Gastroesophageal sphincter (tissue), 4 donors: ENCODE measurements around the gene KRCC1. TPM values are rescaled to one million over a fixed set of nuclear protein-coding genes. Genes with fewer than 3 reads are reported as not detected.
A peak's percentile ranks its signal among the peaks of the same experiment; 100 is the strongest.

Experiments used
- ATAC-seq: fragments of 150-250 bp; one replicate; pipeline ENCODE4 v1.9.1; 2016; ENCODE audit warnings: mild to moderate bottlenecking, moderate library complexity
- H3K27ac ChIP-seq, 4 donors: fragments of 200-600 bp; sonication (generic) in 3 of 4; 1 replicate in 3 of 4; 2 replicates in 1 of 4; pipeline ENCODE4 v1.5.1; 2016 to 2019
- H3K27me3 ChIP-seq: fragments of 200-600 bp; sonication (generic); one replicate; pipeline ENCODE4 v1.5.1; 2019
- H3K36me3 ChIP-seq, 2 donors: fragments of 200-600 bp; sonication (generic); one replicate each; pipeline ENCODE4 v1.5.1; 2019; ENCODE audit warnings: control low read depth in 1 of 2
- H3K4me1 ChIP-seq, 3 donors: fragments of 200-600 bp; sonication (generic); 1 replicate in 2 of 3; 2 replicates in 1 of 3; pipeline ENCODE4 v1.5.1; 2016 to 2019; ENCODE audit warnings: control low read depth in 2 of 3
- H3K4me3 ChIP-seq, 2 donors: fragments of 200-600 bp; sonication (generic); one replicate each; pipeline ENCODE4 v1.5.1; 2019; ENCODE audit warnings: mild to moderate bottlenecking in 1 of 2, moderate library complexity in 1 of 2
- H3K9me3 ChIP-seq, 3 donors: fragments of 200-600 bp; sonication (generic); one replicate each; pipeline ENCODE4 v1.5.1; 2017 to 2019; ENCODE audit warnings: control low read depth in 2 of 3
- EP300 ChIP-seq: sonication (generic); formaldehyde crosslinking; IDR thresholded peaks from one replicate; pipeline ENCODE4 v1.6.1; 2017; ENCODE audit warnings: antibody characterized with exemption, mild to moderate bottlenecking
- POLR2A ChIP-seq, 2 donors: fragments of 450-650 bp; IDR thresholded peaks; one replicate each; pipeline ENCODE4 v1.6.1; 2017; ENCODE audit warnings: antibody characterized with exemption in 2 of 2, mild to moderate bottlenecking in 2 of 2, moderate library complexity in 1 of 2
- POLR2AphosphoS5 ChIP-seq: sonication (generic); formaldehyde crosslinking; IDR thresholded peaks from one replicate; pipeline ENCODE4 v1.6.1; 2017; ENCODE audit warnings: antibody characterized with exemption
- WGBS, 2 donors: methylation state at CpG; one replicate each; pipeline ENCODE4 v1.1.5; 2018; ENCODE audit warnings: low coverage in 1 of 2; 5-methylcytosine and 5-hydroxymethylcytosine counted together
- total RNA-seq, 4 donors: library from RNA; depleted of rRNA; stranded (reverse); fragments of >200 nt; gene quantifications; one replicate each; pipeline ENCODE4 v1.1.0, GENCODE V29; 2016
- TF ChIP-seq, protein P1 (sequence below), 4 experiments: fragments of 200-600 bp in 2 of 4; fragments of 450-650 bp in 2 of 4; sonication (generic) in 1 of 4; IDR thresholded peaks; one replicate each; pipeline ENCODE4 v1.5.1; 2017 to 2019; ENCODE audit warnings: antibody characterized with exemption in 4 of 4, mild to moderate bottlenecking in 2 of 4, moderate library complexity in 2 of 4

KRCC1 gene
- total RNA-seq: 10 to 100 TPM; 28.3 to 45.3 (median 32.9) TPM

DNA sequence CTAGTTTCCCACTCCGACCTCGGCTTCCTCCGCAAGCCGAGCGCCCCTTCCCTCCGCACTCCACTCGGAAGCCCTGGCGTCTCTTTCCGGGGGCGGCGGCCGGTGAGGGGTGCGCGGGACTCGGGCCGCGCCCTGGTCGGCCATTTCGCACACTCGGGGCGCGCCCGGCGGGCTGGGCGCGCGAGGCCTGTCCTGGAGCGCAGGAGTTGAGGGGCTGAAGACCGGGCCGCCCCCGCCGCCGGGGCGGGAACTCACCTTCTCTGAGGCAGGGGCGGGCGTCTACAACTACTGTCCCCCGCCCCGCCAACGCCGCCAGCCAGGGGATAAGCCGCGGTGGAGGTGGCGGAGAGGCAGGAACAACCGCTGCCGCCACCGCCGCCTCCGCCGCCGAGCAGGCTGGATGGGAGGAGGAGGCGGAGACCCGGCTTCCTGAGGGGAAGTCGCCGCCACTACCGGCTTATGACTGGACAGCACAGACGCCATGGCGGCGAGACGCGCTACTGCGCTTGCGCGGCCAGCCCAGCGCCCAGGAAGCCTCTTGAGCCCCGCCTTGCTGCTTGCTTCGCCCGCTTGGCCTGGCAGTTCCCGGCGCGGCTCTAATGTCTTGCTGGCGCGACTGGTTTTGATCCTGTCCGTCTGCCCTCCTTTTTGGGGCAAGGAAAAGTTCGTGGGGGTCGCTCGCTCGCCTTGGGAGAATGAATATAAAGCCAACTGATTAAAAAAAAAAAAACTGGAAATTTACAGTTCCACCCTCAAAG lies at the start of gene KRCC1:
TSS of gene KRCC1 (minus strand) at position 413 of the 758 bp plus-strand sequence. CDS start 27,220 bp downstream, outside the sequence.
- TF ChIP-seq EP300 (no peak), POLR2AphosphoS5 (peak; percentile 90), POLR2A (IDR thresholded peaks at IDR 0.05) (peak; percentile 93 to 95)
- TF ChIP-seq, protein P1, sequence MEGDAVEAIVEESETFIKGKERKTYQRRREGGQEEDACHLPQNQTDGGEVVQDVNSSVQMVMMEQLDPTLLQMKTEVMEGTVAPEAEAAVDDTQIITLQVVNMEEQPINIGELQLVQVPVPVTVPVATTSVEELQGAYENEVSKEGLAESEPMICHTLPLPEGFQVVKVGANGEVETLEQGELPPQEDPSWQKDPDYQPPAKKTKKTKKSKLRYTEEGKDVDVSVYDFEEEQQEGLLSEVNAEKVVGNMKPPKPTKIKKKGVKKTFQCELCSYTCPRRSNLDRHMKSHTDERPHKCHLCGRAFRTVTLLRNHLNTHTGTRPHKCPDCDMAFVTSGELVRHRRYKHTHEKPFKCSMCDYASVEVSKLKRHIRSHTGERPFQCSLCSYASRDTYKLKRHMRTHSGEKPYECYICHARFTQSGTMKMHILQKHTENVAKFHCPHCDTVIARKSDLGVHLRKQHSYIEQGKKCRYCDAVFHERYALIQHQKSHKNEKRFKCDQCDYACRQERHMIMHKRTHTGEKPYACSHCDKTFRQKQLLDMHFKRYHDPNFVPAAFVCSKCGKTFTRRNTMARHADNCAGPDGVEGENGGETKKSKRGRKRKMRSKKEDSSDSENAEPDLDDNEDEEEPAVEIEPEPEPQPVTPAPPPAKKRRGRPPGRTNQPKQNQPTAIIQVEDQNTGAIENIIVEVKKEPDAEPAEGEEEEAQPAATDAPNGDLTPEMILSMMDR (IDR thresholded peaks at IDR 0.05): peak in 1 of 4 experiments; percentile 45
- WGBS, 2 donors: 0% methylated on average over 1 to 23 of the region's 77 CpGs
- Histone ChIP-seq H3K4me3 (peak within 1 kb of the TSS; percentile 88 to 92), H3K4me1 (peaks cover 0 to 46% (median 3%) of the 10 kb centered on the region in 3 donors), H3K27me3 (no peaks in the 10 kb centered on the region), H3K36me3 (no peaks in the 10 kb centered on the region), H3K9me3 (no peaks in the 10 kb centered on the region), H3K27ac (peak within 1 kb of the TSS; percentile 92 to 97 (median 96))
- peak; percentile 97 for ATAC-seq

DNA sequence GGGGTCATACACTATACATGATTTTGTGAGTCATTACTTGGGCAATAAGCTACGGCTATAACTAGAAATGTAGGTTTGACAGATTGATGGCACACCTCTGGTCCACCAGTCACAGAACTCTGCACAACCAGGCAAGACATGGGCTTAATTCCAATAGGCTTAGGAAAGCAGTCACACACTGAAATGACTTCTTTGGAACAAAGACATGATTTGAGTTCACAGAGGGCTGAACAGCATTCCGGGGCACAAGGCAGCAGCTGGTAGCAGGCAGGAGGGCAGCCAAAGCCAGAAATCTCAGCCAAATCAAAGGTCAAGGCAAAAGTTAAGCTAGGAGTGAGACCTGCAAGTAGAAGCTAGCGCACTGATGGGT lies 44.9 kb upstream of the KRCC1 start:
- no peak for ATAC-seq
- no peak overlapping the region for H3K27ac ChIP-seq
- H3K4me1 ChIP-seq: no peaks in the 10 kb centered on the region
- H3K27me3 ChIP-seq: no peaks in the 10 kb centered on the region
- no peaks in the 10 kb centered on the region for H3K9me3 ChIP-seq
- WGBS, 2 donors: 72 to 88% methylated on average over 3 of the region's 3 CpGs
- no peaks in the 10 kb centered on the region for H3K36me3 ChIP-seq
- TF ChIP-seq POLR2A (IDR thresholded peaks at IDR 0.05) (no peak), POLR2AphosphoS5 (no peak), EP300 (no peak)
- TF ChIP-seq, protein P1 (IDR thresholded peaks at IDR 0.05): no peak
- no peak overlapping the region for H3K4me3 ChIP-seq

DNA sequence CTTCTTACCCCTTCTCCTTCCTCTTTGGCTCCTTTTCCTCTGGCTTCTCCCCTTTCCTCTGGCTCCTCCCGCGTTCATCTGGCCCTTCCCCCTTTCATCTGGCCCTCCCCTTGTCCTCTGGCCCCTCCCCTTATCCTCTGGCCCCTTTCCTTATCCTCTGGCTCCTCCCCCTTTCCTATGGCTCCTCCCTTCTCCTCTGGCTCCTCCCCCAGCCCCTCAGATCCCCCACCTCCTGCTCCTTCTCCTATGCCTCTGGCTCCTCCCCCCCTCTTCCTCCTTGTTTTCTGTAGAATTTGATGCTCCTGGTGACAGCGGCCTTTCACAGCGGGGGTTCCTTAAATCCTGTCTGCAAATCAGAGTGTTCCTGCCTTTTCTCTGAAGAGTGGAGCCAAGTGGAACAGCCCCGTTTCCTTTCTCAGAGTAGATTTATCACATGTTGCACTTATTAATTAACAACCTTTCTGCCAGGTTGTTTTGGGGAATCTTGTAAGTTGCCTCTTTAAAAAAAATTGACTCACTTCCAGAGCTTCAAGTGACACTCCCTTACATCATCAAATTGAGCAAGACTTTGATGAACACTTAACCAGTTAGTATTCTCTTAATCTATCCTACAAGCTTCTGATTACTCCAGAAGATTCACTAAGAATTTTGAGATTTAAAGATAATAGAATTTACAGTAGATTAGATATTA lies 44.4 kb upstream of the KRCC1 start:
- TF ChIP-seq POLR2AphosphoS5 (no peak), POLR2A (IDR thresholded peaks at IDR 0.05) (no peak), EP300 (no peak)
- TF ChIP-seq, protein P1 (IDR thresholded peaks at IDR 0.05): no peak
- H3K4me1 ChIP-seq: no peaks in the 10 kb centered on the region
- no peak overlapping the region for H3K4me3 ChIP-seq
- no peak overlapping the region for H3K27ac ChIP-seq
- H3K27me3 ChIP-seq: no peaks in the 10 kb centered on the region
- no peaks in the 10 kb centered on the region for H3K9me3 ChIP-seq
- 42 to 44% methylated on average over 5 of the region's 5 CpGs for WGBS, 2 donors
- H3K36me3 ChIP-seq: no peaks in the 10 kb centered on the region
- ATAC-seq: no peak

DNA sequence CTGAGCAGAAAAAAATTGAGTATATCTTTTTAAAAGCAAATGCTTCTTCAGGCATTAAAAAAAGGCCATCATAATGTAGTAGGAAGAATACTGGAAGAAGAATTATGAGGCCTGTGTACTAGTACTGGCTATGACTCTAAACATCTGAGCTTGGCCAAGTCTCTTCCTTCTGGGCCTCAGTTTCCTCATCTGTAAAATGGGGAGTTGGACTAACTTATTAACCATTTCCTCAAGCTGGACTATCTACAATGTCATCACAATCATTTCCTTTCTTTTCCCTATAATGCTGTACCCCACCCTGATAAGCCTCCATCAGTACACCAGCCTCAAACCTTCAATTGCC lies 42.9 kb upstream of the KRCC1 start:
- no peak for ATAC-seq
- Histone ChIP-seq H3K36me3 (no peaks in the 10 kb centered on the region), H3K27ac (no peak overlapping the region), H3K4me3 (no peak overlapping the region), H3K27me3 (no peaks in the 10 kb centered on the region), H3K9me3 (no peaks in the 10 kb centered on the region), H3K4me1 (no peaks in the 10 kb centered on the region)
- no peak for TF ChIP-seq EP300
- no peak for TF ChIP-seq POLR2AphosphoS5

DNA sequence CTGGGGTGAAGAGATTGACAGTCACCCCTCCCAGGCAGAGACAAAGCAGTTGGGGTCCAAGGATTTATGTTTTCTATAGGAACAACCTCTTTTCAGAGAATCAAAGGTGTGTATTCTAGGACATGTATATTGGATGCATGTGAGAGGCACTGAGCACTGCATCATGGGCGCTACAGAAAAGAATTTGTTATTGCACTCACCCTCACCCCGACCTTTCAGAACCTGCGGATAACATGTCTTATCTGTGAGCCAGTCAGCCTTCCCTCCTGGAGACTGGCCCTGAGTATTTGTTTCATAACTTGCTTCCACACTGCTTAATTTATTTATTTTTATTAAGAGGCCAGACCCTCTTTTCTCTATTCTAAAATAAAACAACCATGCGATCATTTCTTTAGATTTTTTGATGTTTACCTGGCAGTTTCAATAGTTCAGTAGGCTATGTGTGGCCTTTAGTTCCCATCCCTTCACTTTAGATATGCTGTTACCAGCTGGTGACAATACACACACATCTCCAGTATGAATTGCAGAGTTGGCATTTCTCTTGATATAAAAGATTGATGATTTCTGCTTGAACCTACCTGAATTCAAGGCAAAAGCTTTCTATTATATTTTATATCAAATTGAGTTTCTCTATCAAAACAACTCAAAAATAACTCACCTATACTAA lies 42.4 kb upstream of the KRCC1 start:
- 53 to 69% methylated on average over 4 of the region's 4 CpGs for WGBS, 2 donors
- H3K9me3 ChIP-seq: no peaks in the 10 kb centered on the region
- TF ChIP-seq POLR2A (IDR thresholded peaks at IDR 0.05) (no peak), EP300 (no peak), POLR2AphosphoS5 (no peak)
- TF ChIP-seq, protein P1 (IDR thresholded peaks at IDR 0.05): no peak
- no peak overlapping the region for H3K27ac ChIP-seq
- no peaks in the 10 kb centered on the region for H3K4me1 ChIP-seq
- ATAC-seq: no peak
- no peaks in the 10 kb centered on the region for H3K36me3 ChIP-seq
- H3K27me3 ChIP-seq: no peaks in the 10 kb centered on the region
- no peak overlapping the region for H3K4me3 ChIP-seq
